GM12874 (cell line): ENCODE data around the gene TBC1D19.

Experiments used
- CTCF ChIP-seq: IDR thresholded peaks from 2 replicates; pipeline ENCODE4 v1.5.1; 2011; ENCODE audit warnings: low read depth, mild to moderate bottlenecking, control low read depth, low read length, moderate library complexity; ENCODE audit not compliant: insufficient read depth

The TBC1D19 gene

DNA sequence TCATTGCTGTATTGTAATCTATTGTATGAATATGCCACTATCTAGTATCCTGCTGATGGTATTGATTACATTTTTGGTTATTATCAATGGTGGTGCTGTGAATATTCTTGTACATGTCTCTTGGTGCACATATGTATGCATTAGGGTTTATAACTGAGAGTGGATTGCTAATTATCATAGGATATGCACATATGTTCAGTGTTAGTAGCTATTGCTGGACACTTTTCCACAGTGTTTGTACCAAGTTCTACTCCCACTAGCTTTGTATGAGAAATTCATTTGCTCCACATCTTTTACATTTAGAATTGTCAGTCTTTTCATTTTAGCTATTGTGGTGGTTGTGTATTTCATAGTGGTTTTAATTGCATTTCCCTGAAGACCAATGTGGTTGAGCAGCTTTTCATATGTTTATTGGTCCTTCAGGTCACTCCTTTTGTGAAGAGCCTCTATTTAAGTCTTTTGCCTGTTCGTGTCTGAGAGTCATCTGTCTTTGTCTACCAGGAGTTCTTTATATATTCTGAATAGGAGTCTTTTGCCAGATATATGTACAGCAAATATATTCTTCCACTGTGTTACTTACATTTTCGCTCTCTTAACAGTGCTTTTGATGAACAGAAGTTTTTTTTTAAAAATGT, 87.1 kb downstream of the TBC1D19 start:
- no peak for TF ChIP-seq CTCF

DNA sequence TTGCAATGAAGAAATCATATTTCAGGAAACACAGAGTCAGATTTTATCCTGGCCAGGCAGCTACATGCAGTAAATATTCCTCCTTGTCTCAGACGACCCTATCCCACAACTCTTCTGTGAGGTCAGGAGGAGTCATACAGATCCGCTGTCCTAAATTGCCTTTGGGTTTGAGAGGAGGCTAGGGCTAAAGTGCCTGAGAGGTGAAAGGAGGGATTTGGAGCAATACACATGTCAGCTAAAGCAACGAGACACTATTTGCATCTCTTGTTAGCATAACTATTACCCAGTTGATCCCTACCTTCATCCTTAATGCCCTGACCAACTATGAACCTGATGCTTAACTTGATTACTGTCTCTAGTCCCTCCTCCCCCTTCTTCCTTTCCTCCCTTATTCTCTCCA, 98.6 kb downstream of the TBC1D19 start:
- TF ChIP-seq CTCF, result no peak

DNA sequence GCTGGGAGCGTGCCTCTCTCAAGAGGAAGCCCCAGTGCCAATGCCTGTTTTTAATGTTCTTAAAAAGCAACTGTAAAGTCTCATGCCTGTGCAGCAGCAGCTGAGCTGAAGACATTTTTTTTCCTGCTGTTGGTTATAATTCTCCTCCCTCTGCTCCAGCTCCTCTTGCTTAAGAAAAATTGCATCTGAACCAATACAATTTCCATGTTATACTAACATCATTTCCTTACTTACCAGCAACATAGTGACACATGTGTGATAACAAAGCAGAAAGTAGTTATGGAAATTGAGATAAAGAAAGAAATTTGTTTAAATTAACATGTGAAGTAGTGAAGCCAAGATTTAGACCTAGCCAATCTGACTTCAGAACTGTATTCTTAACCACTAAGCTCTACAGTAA, 101.4 kb downstream of the TBC1D19 start:
- no peak for TF ChIP-seq CTCF

DNA sequence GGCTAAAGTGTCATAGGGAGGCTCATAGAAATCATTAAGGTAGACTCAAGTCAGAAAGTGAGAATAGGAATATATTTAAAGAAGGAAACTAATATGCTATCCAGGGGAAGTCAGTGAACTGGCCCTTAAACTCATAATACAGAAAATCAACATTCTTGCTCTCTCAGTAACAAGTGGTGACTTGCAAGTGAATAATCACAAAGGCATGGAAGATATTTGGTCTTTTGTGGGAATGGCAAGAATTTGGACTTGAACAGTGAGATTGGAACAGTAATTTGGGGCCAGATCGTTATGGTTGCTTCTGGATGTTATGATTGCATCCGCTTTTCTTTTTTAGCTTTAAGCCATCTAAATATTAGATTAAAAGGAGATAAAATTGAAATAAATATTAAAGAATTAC, 103.8 kb downstream of the TBC1D19 start:
- no peak for TF ChIP-seq CTCF

- no peak for TF ChIP-seq CTCF
Observed at GRCh38 chr4:26690506-26690905, 106.6 kb downstream of the TBC1D19 start.

DNA sequence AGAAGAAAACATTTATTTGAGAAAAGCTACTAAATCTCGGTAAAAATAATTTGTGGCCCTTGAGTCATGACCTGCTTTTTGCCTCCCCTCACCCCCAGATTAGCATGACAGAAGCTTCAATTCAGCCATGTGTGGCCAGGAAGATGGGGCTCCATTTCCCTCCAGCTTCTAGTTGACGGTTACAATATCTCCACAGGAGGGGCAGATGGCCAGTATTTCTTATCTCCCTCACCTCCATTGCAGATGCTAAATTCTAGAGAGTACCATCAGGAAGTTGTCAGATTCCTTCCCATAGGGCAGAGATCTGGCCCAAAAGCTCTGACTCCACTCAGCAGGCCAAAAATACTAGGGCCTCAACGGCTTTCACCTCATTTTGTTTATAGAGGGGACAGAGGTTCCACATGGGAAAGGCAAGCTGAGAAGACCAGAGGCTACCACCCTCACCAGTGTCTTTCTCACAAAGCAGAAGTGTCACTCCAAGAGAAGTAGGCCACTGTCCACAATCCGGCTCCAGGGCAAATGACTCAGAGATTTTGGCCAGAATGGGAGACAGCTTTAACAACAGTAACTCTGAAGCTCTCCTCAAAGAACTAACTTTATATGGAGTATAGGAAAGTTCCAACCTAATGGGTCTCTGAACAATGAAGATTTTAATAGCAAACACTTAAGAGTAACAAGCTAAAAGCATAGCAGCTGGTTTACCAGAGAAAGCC, 108.3 kb downstream of the TBC1D19 start:
- no peak for TF ChIP-seq CTCF

DNA sequence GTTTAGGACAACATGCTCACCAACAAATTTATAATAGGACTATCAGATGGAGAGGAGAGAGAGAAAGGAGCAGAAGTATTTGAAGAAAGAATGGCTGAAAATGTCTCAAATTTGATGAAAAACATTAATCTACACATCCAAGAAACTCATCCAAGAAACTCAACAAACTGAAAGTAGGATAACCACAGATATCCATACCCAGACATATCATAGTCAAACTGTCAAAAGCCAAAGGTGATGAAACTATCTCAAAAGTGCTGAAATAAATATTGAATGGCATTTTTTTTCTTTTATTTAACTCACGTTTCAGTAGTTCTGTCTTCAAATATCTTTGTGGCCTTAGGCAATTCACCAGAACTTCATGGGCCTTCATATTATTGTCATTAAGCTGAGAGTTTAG, 116.2 kb downstream of the TBC1D19 start:
- TF ChIP-seq CTCF, result no peak
